ENCODE data around the gene STARD3.
A peak's percentile ranks its signal among the peaks of the same experiment; 100 is the strongest.

The STARD3 gene

GRCh38 chr17:39687101-39687545, 50.2 kb downstream of the STARD3 start:
- no peak overlapping the region for H3K4me3 ChIP-seq (ENCODE audit: low read depth, low read length)

GRCh38 chr17:39687546-39688474, 50.9 kb downstream of the STARD3 start, which contains the start of gene PGAP3:
PGAP3 (minus strand) TSS chr17:39688057; CDS start chr17:39688014, 43 bp downstream.
- peak within 1 kb of the TSS; percentile 62 for H3K4me3 ChIP-seq (ENCODE audit: low read depth, low read length)

DNA sequence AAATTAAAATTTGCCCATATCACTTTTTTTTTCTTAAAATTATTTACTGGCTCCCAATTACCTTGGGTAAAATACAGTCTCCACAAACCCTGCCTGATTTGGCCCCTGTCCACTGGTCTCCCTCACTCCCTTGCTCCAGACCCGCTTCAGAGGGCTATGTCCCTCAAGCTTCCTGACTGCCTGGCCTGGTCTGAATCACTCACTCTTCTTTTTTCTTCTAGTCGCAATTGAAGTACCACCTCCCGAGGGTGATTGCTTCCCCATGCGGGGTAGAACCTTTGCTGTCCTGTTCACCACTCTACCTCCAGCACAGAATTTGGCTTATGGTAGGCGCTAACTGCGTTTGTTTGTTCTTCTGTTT, 51.5 kb downstream of the STARD3 start:
- H3K4me3 ChIP-seq (ENCODE audit: low read depth, low read length), result peak overlapping the region; percentile 62

DNA sequence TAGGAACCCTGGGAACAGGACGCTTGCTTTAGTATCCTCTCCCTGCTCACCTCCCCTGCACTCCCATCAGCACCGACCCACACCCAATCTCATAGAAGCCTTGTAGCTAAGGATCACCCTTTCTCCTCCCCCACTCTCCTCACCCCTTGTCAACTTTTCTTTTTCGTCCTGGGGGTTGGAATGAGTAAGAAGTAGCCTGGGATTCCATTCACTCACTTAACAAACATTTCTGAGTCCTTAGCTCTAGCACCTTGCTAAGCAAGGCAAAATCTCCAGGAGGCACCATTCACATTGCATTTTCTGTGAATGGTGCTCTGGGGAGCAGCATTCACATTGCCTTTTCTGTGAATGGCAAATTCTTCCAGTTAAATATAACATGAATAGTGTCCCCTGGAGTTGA, 52.0 kb downstream of the STARD3 start:
- peak overlapping the region; percentile 62 for H3K4me3 ChIP-seq (ENCODE audit: low read depth, low read length)

- no peak overlapping the region for H3K4me3 ChIP-seq (ENCODE audit: low read depth, low read length)
These were observed 57.6 kb downstream of the STARD3 start for GRCh38 chr17:39694593-39694992.

DNA sequence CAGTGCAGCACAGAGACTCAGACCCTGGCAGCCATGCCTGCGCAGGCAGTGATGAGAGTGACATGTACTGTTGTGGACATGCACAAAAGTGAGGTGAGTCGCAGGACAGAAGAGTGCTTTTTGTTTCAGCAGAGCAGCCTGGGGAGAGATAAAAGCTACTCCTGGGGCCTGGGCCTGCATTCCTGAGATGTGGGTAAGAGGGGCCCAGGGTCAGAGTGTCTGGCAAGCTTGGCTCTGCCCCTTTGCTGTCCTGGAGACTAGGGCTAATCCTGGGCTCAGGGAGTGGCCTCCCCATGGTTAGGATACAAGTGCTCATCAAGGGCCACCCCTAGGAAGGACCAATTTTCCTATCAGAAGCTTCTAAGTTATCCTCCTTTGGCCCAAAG, 58.1 kb downstream of the STARD3 start:
- H3K4me3 ChIP-seq (ENCODE audit: low read depth, low read length), result no peak overlapping the region

DNA sequence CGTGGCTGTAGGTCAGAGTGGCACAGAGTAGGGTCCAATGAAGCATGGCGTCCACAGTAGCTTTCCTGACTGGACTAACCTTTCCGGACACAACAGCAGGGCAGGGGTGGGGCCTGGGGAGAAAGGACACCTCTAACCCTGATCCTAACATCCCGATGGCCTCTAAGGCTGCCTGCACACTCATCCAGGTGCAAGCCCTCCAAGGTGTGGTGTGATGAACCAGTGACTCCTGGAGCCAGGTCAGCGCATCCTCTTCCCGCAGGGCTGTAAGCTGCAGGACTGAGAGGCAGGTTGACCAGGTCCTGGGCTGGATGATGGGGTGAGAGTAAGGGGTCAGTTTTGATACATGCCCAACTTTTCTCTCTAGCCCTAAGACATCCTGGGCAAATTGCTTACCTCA, 59.8 kb downstream of the STARD3 start:
- H3K4me3 ChIP-seq (ENCODE audit: low read depth, low read length), result no peak overlapping the region

DNA sequence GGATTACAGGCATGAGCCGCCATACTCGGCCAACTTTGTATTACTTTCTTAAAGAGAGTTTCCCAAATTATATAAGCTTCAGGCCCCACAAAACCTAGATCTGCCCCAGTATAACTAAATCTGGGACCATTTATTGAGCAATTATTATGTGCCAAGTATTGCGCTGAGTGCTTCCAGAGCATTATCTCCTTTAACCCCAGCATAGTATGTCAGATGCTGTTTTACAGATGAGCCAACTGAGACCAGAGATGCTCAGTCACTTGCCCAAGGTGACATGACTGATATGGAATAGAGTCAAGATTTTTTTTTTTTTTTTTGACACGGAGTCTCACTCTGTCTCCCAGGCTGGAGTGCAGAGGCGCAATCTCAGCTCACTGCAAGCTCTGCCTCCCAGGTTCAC, 61.0 kb downstream of the STARD3 start:
- no peak overlapping the region for H3K4me3 ChIP-seq (ENCODE audit: low read depth, low read length)

- H3K4me3 ChIP-seq (ENCODE audit: low read depth, low read length), result peak overlapping the region; percentile 55
These were observed 62.3 kb downstream of the STARD3 start for GRCh38 chr17:39699157-39699817.

GRCh38 chr17:39699818-39700147, 62.8 kb downstream of the STARD3 start, which contains the start of gene ERBB2:
ERBB2 (plus strand) TSS chr17:39700064; CDS start chr17:39700239, 175 bp downstream.
- peak within 1 kb of the TSS; percentile 55 for H3K4me3 ChIP-seq (ENCODE audit: low read depth, low read length)

DNA sequence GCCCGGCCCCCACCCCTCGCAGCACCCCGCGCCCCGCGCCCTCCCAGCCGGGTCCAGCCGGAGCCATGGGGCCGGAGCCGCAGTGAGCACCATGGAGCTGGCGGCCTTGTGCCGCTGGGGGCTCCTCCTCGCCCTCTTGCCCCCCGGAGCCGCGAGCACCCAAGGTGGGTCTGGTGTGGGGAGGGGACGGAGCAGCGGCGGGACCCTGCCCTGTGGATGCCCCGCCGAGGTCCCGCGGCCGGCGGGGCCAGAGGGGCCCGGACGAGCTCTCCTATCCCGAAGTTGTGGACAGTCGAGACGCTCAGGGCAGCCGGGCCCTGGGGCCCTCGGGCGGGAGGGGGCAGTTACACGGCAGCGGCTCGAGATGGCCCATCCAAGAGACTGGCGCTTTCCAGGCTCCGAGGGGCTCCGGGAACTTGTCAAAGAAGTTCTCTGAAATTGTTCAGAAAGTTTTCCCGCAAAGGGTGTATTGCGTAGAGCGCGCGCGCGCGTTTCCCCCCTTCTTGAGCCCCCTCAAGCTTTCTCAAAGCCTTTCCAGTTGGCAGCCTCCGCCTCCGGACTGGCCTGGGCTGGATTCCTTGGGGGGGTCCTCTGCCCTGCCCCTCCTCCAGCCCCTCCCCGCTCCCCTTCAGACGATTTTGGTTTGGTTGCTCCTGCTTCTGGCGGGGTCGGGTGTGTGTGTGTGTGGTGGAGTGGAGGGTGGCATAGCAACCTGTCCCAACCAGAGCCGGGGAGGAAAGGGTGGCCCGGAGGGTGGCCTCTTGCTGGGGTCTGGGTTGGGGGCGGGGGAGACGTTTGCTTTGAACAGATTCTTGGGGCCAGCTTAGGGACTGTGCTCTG, 63.4 kb downstream of the STARD3 start:
- H3K4me3 ChIP-seq (ENCODE audit: low read depth, low read length), result peak overlapping the region; percentile 55

- peak overlapping the region; percentile 55 for H3K4me3 ChIP-seq (ENCODE audit: low read depth, low read length)
These were observed 64.3 kb downstream of the STARD3 start for GRCh38 chr17:39701012-39701783.

GRCh38 chr17:39701784-39702422, 65.0 kb downstream of the STARD3 start:
- peak overlapping the region; percentile 55 for H3K4me3 ChIP-seq (ENCODE audit: low read depth, low read length)

DNA sequence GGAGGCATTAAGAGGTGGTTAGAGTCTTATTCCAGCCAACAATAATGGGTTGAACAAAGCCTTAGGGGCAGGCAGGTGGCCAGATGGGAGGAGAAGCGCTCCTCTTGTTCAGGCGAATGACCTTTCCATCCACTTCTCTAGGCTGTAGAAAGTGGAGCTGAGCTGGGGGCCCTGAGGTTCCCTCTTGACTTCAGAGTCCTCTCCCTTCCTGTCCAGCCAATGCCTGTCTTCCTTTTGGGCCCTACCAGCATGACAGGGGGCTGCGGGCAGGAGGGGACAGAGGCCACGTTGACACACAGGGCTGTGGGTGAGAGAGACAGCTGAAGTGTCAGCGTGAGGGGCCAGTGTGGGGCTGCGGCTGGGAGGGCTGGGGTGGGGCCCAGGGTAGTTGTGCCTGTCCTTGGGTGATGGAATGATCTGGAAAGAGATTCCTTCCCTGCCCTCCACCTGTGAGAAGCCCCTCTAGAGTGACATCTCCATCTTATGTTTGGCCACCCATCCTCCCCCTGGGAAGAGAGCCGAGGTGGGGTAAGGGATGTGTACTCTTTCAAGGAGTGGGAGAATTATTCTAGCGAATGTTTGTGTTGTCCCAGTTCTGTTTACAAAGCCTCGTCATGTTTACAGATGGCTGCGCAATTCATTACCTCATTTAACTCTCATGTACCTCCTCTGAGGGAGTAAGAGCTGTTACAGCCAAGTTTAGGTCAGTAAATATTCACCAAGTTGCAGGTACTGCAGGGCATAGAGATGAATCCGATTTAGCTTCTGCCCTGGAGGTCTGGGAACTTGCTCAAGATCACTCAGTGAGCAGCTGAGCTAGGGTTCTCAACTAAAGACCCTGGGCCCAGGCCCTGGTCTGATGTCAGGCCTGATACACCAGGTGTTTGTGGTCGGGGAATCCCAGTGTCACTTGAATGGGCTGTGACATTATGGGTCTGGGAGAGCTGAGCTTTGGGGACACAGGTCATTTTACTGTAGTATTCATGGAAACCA, 66.3 kb downstream of the STARD3 start:
- H3K4me3 ChIP-seq (ENCODE audit: low read depth, low read length), result no peak overlapping the region

DNA sequence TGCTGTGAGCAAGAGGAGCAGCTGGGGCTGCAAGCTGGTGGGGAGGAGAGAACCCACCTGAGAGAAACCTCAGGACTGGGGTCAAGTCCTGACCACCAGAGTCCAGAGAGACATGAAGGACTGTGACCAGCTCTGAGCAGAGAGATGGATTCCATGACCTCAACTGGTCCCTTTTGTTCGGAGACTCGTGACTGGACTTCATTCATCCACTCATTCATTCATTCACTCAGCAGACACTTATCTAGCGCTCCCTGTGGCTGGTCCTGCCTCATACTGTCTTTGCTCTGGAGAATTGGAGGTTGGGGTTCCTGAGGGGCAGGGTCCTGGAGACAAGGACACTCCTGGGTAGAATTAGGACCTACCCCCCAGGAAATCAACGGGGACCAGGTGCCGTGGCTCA, 67.0 kb downstream of the STARD3 start:
- H3K4me3 ChIP-seq (ENCODE audit: low read depth, low read length), result no peak overlapping the region

- no peak overlapping the region for H3K4me3 ChIP-seq (ENCODE audit: low read depth, low read length)
These were observed 68.0 kb downstream of the STARD3 start for GRCh38 chr17:39704821-39705551.

GRCh38 chr17:39705786-39706348, 68.9 kb downstream of the STARD3 start:
- H3K4me3 ChIP-seq (ENCODE audit: low read depth, low read length), result no peak overlapping the region

GRCh38 chr17:39706383-39706782, 69.4 kb downstream of the STARD3 start:
- no peak overlapping the region for H3K4me3 ChIP-seq (ENCODE audit: low read depth, low read length)
